GM18499 (cell line): ENCODE data around the gene PSMD2.
A peak's percentile ranks its signal among the peaks of the same experiment; 100 is the strongest.
"Not testable (repeated sequence)": the region's sequence is repeated elsewhere in the genome, so short reads cannot be mapped to it uniquely, and the experiment has no call there.

Source experiments
- ATAC-seq: cut with Tn5 transposase; IDR thresholded peaks from one replicate; pipeline ENCODE4 v1.9.1; 2021; ENCODE audit warnings: moderate number of reproducible peaks; ENCODE audit not compliant: insufficient read depth, unreplicated experiment

The PSMD2 gene

GRCh38 chr3:184298759-184299487 is at the start of gene PSMD2:
Gene PSMD2 (plus strand): TSS chr3:184299241. CDS start chr3:184299267, 26 bp downstream.
- ATAC-seq = peak; percentile 65

- ATAC-seq = peak; percentile 78
Observed at GRCh38 chr3:184249412-184250166, 49.5 kb upstream of the PSMD2 start, which contains the start of gene EEF1AKMT4. Gene EEF1AKMT4 (plus strand): TSS chr3:184249672. CDS start chr3:184249695, 23 bp downstream.

- ATAC-seq = peak; percentile 41
Observed at GRCh38 chr3:184250167-184250828, 48.7 kb upstream of the PSMD2 start.

- ATAC-seq = no peak
Observed at GRCh38 chr3:184255291-184256039, 43.6 kb upstream of the PSMD2 start.

- no peak for ATAC-seq
Observed at GRCh38 chr3:184257083-184257915, 41.7 kb upstream of the PSMD2 start.

GRCh38 chr3:184258926-184259325 is 40.1 kb upstream of the PSMD2 start:
- ATAC-seq = no peak

GRCh38 chr3:184259396-184259877 is 39.6 kb upstream of the PSMD2 start:
- no peak for ATAC-seq

- ATAC-seq = no peak
Observed at GRCh38 chr3:184259878-184260723, 38.9 kb upstream of the PSMD2 start.

GRCh38 chr3:184260724-184261269 is 38.2 kb upstream of the PSMD2 start:
- ATAC-seq = no peak

- no peak for ATAC-seq
Observed at GRCh38 chr3:184261270-184261853, 37.7 kb upstream of the PSMD2 start, which contains the start of gene CAMK2N2. Gene CAMK2N2 (minus strand): TSS chr3:184261553. CDS start chr3:184261285, 268 bp downstream.

GRCh38 chr3:184261854-184262763 is 36.9 kb upstream of the PSMD2 start:
- ATAC-seq = no peak

- no peak for ATAC-seq
Observed at GRCh38 chr3:184262764-184263179, 36.3 kb upstream of the PSMD2 start.

- not testable (repeated sequence) for ATAC-seq
Observed at GRCh38 chr3:184267249-184267648, 31.8 kb upstream of the PSMD2 start.

- ATAC-seq = no peak
Observed at GRCh38 chr3:184272269-184272668, 26.8 kb upstream of the PSMD2 start.

GRCh38 chr3:184275381-184275701 is 23.7 kb upstream of the PSMD2 start:
- ATAC-seq = no peak

- no peak for ATAC-seq
Observed at GRCh38 chr3:184275961-184276910, 22.8 kb upstream of the PSMD2 start, which contains the start of gene ECE2. Gene ECE2 (plus strand): TSS chr3:184276022. CDS start chr3:184276154, 132 bp downstream.
